ENCODE data around the gene GUCY1A2.

The GUCY1A2 gene

GRCh38 chr11:106733635-106734034, 284.6 kb downstream of the GUCY1A2 start:
- DNase-seq (ENCODE audit: low read depth) = no peak

- no peak for DNase-seq (ENCODE audit: low read depth)
Measured at GRCh38 chr11:106728859-106729258, 289.4 kb downstream of the GUCY1A2 start.

- no peak for DNase-seq (ENCODE audit: low read depth)
Measured at GRCh38 chr11:106728379-106728778, 289.9 kb downstream of the GUCY1A2 start.

GRCh38 chr11:106727256-106727655, 291.0 kb downstream of the GUCY1A2 start:
- no peak for DNase-seq (ENCODE audit: low read depth)

- DNase-seq (ENCODE audit: low read depth) = no peak
Measured at GRCh38 chr11:106724293-106724892, 293.9 kb downstream of the GUCY1A2 start.

GRCh38 chr11:106723071-106723470, 295.2 kb downstream of the GUCY1A2 start:
- DNase-seq (ENCODE audit: low read depth) = no peak

- no peak for DNase-seq (ENCODE audit: low read depth)
Measured at GRCh38 chr11:106717222-106717621, 301.1 kb downstream of the GUCY1A2 start.

GRCh38 chr11:106714199-106714598, 304.1 kb downstream of the GUCY1A2 start:
- no peak for DNase-seq (ENCODE audit: low read depth)

- DNase-seq (ENCODE audit: low read depth) = no peak
Measured at GRCh38 chr11:106708348-106708747, 309.9 kb downstream of the GUCY1A2 start.

- DNase-seq (ENCODE audit: low read depth) = no peak
Measured at GRCh38 chr11:106706355-106706754, 311.9 kb downstream of the GUCY1A2 start.

- DNase-seq (ENCODE audit: low read depth) = no peak
Measured at GRCh38 chr11:106702805-106703204, 315.5 kb downstream of the GUCY1A2 start.

GRCh38 chr11:106697058-106697457, 321.2 kb downstream of the GUCY1A2 start:
- no peak for DNase-seq (ENCODE audit: low read depth)

- no peak for DNase-seq (ENCODE audit: low read depth)
Measured at GRCh38 chr11:106695506-106695905, 322.8 kb downstream of the GUCY1A2 start.

GRCh38 chr11:106694501-106694900, 323.8 kb downstream of the GUCY1A2 start:
- DNase-seq (ENCODE audit: low read depth) = no peak

- DNase-seq (ENCODE audit: low read depth) = no peak
Measured at GRCh38 chr11:106691807-106692365, 326.4 kb downstream of the GUCY1A2 start.

GRCh38 chr11:106690923-106691322, 327.4 kb downstream of the GUCY1A2 start:
- DNase-seq (ENCODE audit: low read depth) = no peak

GRCh38 chr11:106684944-106685343, 333.3 kb downstream of the GUCY1A2 start:
- DNase-seq (ENCODE audit: low read depth) = no peak

GRCh38 chr11:106683435-106683834, 334.8 kb downstream of the GUCY1A2 start:
- DNase-seq (ENCODE audit: low read depth) = no peak

- DNase-seq (ENCODE audit: low read depth) = no peak
Measured at GRCh38 chr11:106681435-106681834, 336.8 kb downstream of the GUCY1A2 start.

GRCh38 chr11:106679581-106679980, 338.7 kb downstream of the GUCY1A2 start:
- no peak for DNase-seq (ENCODE audit: low read depth)

- DNase-seq (ENCODE audit: low read depth) = no peak
Measured at GRCh38 chr11:106679181-106679580, 339.1 kb downstream of the GUCY1A2 start.

GRCh38 chr11:106670069-106670468, 348.2 kb downstream of the GUCY1A2 start:
- DNase-seq (ENCODE audit: low read depth) = no peak

- DNase-seq (ENCODE audit: low read depth) = no peak
Measured at GRCh38 chr11:106668147-106668546, 350.1 kb downstream of the GUCY1A2 start.

GRCh38 chr11:106656646-106657045, 361.6 kb downstream of the GUCY1A2 start:
- no peak for DNase-seq (ENCODE audit: low read depth)
